HG02981 (cell line): ENCODE data around the gene ZMYND19.
"Not testable (repeated sequence)": the region's sequence is repeated elsewhere in the genome, so short reads cannot be mapped to it uniquely, and the experiment has no call there.

Experiments
- ATAC-seq: cut with Tn5 transposase; IDR thresholded peaks from one replicate; pipeline ENCODE4 v1.9.1; 2021; ENCODE audit warnings: mild to moderate bottlenecking, moderate library complexity; ENCODE audit not compliant: unreplicated experiment

Gene ZMYND19

DNA sequence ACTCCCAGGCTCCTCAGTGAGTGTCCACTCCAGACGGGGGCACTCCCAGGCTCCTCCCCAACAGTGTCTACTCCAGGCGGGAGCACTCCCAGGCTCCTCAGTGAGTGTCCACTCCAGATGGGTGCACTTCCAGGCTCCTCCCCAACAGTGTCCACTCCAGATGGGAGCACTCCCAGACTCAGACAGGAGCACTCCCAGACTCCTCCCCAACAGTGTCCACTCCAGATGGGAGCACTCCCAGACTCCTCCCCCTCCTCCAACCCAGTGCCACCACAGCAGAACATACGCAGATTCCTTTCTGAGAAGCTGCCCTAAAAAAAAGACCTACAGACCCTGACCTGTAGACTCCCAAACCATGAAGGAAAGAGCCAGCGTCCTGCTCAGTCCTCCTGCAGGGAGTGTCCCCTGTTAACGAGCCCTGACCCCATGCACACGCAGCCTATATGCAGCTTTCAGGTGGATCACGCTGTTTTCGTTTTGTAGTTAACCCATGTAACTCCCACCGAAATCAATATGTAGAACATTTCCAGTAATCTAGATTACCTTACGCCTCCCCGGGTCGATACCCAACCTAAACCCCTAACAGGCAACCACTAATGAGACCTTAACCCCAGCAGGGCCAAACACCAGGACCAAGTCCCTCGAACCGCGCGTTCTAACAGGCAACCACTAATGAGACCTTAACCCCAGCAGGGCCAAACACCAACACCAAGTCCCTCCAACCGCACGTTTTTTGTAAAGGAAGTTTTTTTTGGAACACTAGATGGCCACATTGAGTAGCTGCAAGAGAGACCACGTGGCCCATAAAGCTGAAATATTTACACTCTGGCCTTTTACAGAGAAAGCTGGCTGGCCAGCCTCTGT lies 55.8 kb downstream of the ZMYND19 start:
- no peak for ATAC-seq

- not testable (repeated sequence) for ATAC-seq
Observed at GRCh38 chr9:137532891-137533468, 57.3 kb downstream of the ZMYND19 start.
